ENCODE data around the gene PSME3.

The PSME3 gene

GRCh38 chr17:42818379-42818778 lies 14.8 kb upstream of the PSME3 start:
- no peak for DNase-seq

DNA sequence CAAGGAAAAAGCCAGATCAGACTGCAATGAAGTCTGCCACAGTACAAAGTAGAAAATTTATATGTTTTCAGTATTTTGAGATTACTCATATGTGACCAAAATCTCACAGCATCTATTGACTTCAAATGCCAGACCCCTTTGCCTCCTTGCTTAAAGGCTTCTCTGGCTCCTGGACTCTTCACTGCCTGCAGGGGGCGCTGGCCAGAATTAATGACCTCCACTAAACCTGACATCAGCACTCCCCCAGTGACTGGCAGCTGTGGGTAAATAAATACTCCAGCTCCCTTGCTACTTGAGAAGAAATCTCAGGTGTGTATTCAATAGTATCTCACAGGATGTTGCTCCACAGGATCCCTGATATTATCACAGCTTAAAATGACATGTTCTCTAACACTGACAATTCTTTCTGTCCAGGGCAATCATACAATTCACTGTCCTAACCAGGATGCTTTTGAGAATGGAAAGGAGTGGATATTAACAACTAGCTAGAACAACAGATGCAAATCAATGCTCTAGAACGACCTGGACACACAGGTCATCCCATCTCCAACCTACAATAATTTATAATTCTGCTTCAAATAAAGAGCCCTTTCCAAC lies 13.2 kb upstream of the PSME3 start:
- DNase-seq = peak; percentile 68 to 69

DNA sequence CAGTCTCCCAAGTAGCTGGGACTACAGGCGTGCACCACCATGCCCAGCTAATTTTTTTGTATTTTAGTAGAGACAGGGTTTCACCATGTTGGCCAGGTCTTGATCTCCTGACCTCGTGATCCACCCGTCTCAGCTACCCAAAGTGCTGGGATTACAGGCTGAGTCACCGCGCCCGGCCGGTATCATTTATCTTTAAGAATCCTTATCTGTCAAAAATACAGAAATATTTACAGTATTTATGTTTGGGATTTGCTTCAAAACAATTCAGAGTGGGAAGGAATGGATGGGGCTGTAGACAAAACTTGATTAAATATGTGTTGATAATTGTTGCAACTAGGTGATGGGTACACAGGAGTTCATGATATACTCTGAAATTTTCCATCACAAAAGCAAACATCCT lies 12.0 kb upstream of the PSME3 start:
- DNase-seq = no peak

- no peak for DNase-seq
Measured at GRCh38 chr17:42827472-42827871, 5.7 kb upstream of the PSME3 start.

DNA sequence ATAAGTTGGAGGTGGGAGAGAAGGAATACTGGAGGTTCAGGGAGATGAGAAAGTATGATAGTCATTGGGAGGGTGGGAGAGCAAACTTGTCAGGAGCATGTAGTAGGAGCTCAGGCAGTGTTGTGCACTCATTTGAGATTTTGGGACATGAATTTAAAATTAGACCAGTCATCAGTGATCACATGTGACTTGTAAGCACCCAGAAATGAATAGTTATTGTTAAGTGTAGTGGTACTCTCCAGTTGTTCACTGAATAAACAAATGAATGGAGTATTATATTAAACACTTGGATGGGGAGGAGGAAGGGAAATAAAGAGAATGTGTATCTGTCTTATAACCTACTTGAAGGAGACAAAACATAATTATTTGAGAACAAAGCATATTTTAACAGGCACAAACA lies 2.2 kb upstream of the PSME3 start:
- no peak for DNase-seq

GRCh38 chr17:42832213-42832933 lies 824 bp upstream of the PSME3 start:
- DNase-seq = no peak

- no peak for DNase-seq
Measured at GRCh38 chr17:42833767-42834422, 698 bp downstream of the PSME3 start.

DNA sequence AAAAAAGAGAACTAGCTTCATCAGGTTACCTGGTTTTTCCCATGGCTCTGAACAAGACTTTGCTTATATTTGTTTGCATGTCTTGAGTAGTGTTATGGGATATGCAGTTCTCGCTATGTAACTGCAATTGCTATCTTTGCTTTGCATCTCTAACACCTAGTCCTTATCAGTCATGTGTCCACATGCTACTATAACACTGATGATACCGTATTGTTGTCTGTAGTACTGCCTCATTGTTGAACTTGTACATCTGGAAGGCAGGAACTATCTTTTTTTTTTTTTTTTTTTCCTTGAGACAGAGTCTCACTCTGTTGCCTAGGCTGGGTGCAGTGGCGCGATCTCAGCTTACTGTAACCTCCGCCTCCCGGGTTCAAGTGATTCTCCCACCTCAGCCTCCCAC lies 2.5 kb downstream of the PSME3 start:
- DNase-seq = no peak

GRCh38 chr17:42841975-42842685 lies 8.9 kb downstream of the PSME3 start:
- DNase-seq = no peak

DNA sequence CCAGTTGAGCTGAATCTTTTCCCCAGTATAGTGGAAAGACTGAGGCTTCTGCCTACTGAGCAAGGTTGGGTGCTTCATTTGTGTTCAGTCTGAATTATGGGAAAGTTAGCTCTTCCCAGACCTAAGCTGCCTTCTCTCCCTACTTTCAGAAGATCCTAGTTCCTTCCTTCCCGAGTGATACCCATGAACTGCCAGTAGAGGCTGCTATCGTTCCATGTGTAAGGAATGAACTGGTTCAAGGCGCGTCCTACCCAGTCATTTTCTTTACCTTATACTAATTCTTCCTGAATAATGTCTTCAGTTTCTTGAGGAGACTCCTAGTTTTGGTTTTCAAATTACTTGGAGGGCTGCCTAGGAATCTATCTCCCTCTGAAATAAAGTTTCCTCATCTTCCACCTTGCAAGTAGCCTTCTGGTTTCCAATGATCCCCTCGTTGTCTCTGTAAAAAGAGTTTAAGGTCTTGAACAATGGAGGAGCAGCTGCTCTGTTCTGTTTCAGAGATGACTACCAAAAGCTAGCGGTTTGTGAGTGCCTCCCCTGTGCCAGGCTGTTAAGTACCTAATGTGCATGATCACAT lies 10.2 kb downstream of the PSME3 start:
- DNase-seq = peak; percentile 11 to 18

DNA sequence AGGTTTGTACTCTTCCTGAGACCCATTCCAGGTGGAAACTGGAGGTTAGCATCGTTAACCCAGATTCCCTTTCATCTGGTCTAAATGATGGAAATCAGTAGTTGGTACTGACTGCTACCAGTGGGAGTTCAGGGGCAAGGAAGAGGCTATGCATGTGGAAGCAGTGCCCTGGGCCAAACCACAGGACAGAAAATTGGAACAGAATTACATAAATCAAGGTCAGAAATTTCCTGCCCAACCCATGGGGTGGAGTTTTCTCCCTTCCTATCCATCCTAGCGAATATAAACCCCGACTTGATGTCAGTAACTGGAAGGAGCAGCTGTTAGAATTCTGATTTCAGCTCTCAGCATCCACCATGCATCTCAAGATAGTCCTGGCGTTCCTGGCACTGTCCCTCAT lies 11.1 kb downstream of the PSME3 start, which contains the start of gene AOC2:
TSS of gene AOC2 (plus strand) at position 310 of the 400 bp plus-strand sequence. CDS start at position 357, 47 bp downstream.
- no peak for DNase-seq

GRCh38 chr17:42844761-42845555 lies 11.8 kb downstream of the PSME3 start:
- no peak for DNase-seq

- DNase-seq = no peak
Measured at GRCh38 chr17:42845556-42845917, 12.3 kb downstream of the PSME3 start.

DNA sequence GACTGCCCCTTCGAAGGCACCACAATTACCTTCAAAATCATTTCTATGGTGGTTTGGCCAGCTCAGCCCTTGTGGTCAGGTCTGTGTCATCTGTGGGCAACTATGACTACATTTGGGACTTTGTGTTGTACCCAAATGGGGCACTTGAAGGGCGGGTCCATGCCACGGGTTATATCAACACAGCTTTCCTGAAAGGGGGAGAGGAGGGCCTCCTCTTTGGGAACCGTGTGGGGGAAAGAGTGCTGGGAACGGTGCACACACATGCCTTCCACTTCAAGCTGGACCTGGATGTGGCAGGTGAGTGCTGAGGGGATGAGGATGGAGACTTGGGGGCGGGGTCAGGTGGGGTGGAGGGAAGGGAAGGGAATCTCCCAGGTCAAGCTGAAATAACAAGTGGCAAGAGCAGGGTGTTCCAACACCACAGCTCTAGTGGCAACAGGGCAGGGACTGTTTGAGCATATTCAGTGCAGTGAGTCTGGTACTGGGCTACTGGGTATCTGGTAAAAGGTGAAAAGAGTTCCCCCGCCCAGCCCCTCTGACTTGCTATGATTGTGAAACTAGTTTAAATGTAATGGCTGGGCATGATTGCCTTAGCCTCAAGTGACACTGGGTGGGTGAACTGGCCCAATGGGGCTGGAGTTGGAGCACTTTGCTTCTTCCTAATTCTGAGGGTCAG lies 12.9 kb downstream of the PSME3 start:
- no peak for DNase-seq

GRCh38 chr17:42846594-42847280 lies 13.5 kb downstream of the PSME3 start:
- no peak for DNase-seq

DNA sequence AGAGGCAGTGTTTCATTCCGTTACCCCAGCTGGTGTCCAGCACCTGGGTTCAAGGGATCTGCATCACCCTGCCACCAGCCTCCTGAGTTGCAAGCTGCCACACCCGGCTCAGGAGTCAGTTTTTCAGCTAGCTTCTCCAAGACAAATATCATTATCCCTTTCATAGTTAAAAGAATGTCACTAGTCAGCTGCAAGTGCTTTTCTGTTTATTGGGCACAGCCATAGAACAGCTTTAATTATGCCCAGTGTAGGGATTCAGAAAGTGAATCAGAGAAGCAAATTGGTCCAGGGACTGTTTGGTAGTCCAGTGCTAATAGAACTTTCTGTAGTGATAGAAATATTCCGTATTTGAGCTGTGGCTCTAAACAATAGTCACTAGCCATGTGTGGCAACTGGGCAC lies 14.9 kb downstream of the PSME3 start:
- DNase-seq = no peak

DNA sequence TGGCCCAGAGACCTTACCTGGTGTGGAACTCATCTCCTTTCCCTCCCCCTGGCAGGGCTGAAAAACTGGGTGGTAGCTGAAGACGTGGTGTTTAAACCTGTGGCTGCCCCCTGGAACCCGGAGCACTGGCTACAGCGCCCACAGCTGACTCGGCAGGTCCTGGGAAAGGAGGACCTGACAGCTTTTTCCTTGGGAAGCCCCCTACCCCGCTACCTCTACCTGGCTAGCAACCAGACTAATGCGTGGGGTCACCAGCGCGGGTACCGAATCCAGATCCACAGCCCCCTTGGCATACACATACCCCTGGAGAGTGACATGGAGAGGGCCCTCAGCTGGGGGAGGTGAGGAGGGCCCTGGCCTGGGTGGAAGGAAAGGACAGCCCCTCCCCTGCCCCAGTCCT lies 15.8 kb downstream of the PSME3 start:
- no peak for DNase-seq

DNA sequence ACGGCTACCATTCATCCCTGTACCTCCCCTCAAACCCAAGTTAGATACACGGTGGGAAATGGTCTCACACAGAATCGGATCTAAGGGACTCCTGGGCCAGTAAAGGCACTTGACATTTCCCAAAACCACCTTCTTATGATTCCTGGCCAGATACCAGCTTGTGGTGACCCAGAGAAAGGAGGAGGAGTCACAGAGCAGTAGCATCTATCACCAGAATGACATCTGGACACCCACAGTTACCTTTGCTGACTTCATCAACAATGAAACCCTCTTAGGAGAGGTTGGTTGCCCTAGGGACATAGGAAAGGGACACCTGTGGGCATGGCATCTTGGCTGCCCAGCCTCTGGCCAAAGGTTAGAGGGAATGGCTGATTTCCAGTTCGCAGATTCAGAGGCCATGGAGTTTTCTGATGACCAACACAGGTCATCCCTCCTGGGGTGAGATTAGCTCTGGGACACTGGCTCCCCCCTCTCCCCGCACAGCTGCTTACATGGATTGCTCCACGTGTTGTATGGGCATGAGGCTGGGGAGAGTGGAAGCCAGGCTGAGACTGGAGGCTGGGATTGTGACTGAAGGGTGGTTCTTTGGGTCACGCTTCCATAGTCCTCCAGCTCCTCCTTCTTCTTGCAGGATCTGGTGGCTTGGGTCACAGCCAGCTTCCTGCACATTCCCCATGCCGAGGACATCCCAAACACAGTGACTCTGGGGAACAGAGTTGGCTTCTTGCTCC lies 16.4 kb downstream of the PSME3 start:
- no peak for DNase-seq

GRCh38 chr17:42850954-42851353 lies 17.8 kb downstream of the PSME3 start, which contains the start of gene AOC3:
Gene AOC3 (plus strand): TSS chr17:42851199. CDS start chr17:42851344, 145 bp downstream.
- DNase-seq = no peak
